Sigmoid colon (tissue), 4 donors: ENCODE results near the gene PRR12.

ENCODE experiments used
- CTCF ChIP-seq, 4 experiments: fragments of 450-650 bp in 3 of 4; fragments of 200-600 bp in 1 of 4; IDR thresholded peaks; one replicate each; pipeline ENCODE4 v1.5.1; 2016 to 2019; ENCODE audit warnings: antibody characterized with exemption in 4 of 4, mild to moderate bottlenecking in 3 of 4, moderate library complexity in 2 of 4
- POLR2A ChIP-seq, 2 donors: fragments of 450-650 bp; IDR thresholded peaks; one replicate each; pipeline ENCODE4 v1.6.1; 2016; ENCODE audit warnings: antibody characterized with exemption in 2 of 2, mild to moderate bottlenecking in 2 of 2, moderate library complexity in 2 of 2
- POLR2AphosphoS5 ChIP-seq, 4 donors: sonication (generic); formaldehyde crosslinking; IDR thresholded peaks; one replicate each; pipeline ENCODE4 v1.6.1; 2017; ENCODE audit warnings: antibody characterized with exemption in 4 of 4

GRCh38 chr19:49660338-49660961 is 69.5 kb downstream of the PRR12 start:
- no peak for TF ChIP-seq POLR2AphosphoS5 (IDR thresholded peaks at IDR 0.05)
- no peak for TF ChIP-seq CTCF (IDR thresholded peaks at IDR 0.05)
- no peak for TF ChIP-seq POLR2A (IDR thresholded peaks at IDR 0.05)
